Measurements from ENCODE around the gene SMAD2. TPM values are rescaled to one million over a fixed set of nuclear protein-coding genes. Genes with fewer than 3 reads are reported as not detected.
A peak's percentile ranks its signal among the peaks of the same experiment; 100 is the strongest.

The SMAD2 gene
- total RNA-seq, 1 experiment from 2014 or later = 121 TPM

DNA sequence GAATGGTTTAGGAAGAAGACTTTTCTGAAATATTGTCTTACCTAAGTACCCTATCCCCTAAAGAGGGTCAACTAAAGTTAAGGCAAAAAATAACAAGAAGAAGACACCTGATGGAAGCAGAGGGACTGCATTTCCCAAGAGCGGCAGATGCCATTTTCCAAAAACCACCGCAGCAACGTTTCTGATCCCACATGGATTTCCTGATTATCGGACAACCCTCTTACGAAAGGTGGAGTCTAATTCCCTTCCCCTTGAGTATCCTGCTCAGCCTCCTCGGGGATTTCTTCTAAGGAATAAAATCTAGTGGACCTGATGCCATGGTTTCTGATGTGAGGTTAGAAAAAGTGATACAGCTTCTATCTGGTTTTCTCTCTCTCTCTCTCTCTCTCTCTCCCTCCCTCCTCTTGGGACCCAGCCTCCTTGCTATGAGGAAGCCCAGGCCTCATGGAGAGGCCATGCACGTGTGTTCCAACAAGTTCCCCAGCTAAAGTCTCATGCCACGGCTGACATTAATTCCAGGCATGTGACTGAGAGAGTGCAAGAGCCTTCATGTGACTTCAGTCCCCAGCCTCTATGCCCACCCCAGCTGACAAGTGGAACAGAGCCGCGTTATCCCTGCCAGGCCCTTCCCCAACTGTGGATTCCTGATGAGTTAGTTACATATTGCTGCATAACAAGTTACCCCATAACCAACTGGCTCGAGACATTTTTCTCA, 150.3 kb downstream of the SMAD2 start:
- peaks cover 15% of the 10 kb centered on the region in 2 experiments for H3K9me3 Mint-ChIP-seq
- H3K4ac ChIP-seq (ENCODE audit: low read depth, low read length) = no peak overlapping the region
- TF ChIP-seq, protein P1, sequence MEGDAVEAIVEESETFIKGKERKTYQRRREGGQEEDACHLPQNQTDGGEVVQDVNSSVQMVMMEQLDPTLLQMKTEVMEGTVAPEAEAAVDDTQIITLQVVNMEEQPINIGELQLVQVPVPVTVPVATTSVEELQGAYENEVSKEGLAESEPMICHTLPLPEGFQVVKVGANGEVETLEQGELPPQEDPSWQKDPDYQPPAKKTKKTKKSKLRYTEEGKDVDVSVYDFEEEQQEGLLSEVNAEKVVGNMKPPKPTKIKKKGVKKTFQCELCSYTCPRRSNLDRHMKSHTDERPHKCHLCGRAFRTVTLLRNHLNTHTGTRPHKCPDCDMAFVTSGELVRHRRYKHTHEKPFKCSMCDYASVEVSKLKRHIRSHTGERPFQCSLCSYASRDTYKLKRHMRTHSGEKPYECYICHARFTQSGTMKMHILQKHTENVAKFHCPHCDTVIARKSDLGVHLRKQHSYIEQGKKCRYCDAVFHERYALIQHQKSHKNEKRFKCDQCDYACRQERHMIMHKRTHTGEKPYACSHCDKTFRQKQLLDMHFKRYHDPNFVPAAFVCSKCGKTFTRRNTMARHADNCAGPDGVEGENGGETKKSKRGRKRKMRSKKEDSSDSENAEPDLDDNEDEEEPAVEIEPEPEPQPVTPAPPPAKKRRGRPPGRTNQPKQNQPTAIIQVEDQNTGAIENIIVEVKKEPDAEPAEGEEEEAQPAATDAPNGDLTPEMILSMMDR (conservative IDR thresholded peaks at IDR 0.05) = no peak
- no peaks in the 10 kb centered on the region; the same call in none of the 2 replicates for H3K27me3 Mint-ChIP-seq (ENCODE audit: low read depth)
- H2AFZ ChIP-seq (ENCODE audit: low read length) = no peak overlapping the region
- H2BK20ac ChIP-seq (ENCODE audit: low read depth, low read length, poor library complexity, severe bottlenecking) = no peak overlapping the region
- no peak overlapping the region for H2AK5ac ChIP-seq (ENCODE audit: insufficient read length, low read length)
- no peak overlapping the region for H2BK15ac ChIP-seq (ENCODE audit: low read depth, low read length)
- H4K20me1 ChIP-seq (ENCODE audit: control insufficient read depth, insufficient read depth, insufficient read length) = no peaks in the 10 kb centered on the region
- H3K9me3 ChIP-seq (ENCODE audit: control insufficient read depth, low read depth, low read length) = no peaks in the 10 kb centered on the region
- H2BK5ac ChIP-seq (ENCODE audit: insufficient read length, low read length) = no peak overlapping the region
- no peak overlapping the region for H3K4me2 ChIP-seq (ENCODE audit: insufficient read depth, insufficient read length, low read length)
- DNase-seq = no peak
- no peaks in the 10 kb centered on the region for H3K79me2 ChIP-seq (ENCODE audit: insufficient read depth, low read length)
- no peaks in the 10 kb centered on the region for H3K4me1 ChIP-seq (ENCODE audit: insufficient read depth, low read length)
- no peak overlapping the region for H3K18ac ChIP-seq (ENCODE audit: insufficient read length, low read depth, low read length)
- H3K4me3 Mint-ChIP-seq = no peak overlapping the region
- no peaks in the 10 kb centered on the region for H3K4me1 Mint-ChIP-seq
- no peak overlapping the region for H3K23ac ChIP-seq (ENCODE audit: insufficient read length, low read depth, low read length)
- no peak overlapping the region for H3K14ac ChIP-seq (ENCODE audit: insufficient read depth, low read length)
- H3K27me3 ChIP-seq (ENCODE audit: insufficient read depth, low read length) = no peaks in the 10 kb centered on the region
- no peak overlapping the region for H3T11ph ChIP-seq (ENCODE audit: low read length)
- H4K5ac ChIP-seq (ENCODE audit: insufficient read length, low read depth, low read length) = no peak overlapping the region
- H3K23me2 ChIP-seq (ENCODE audit: insufficient read length, low read depth, low read length, poor library complexity, severe bottlenecking) = no peaks in the 10 kb centered on the region
- H4K8ac ChIP-seq (replicated peaks; ENCODE audit: insufficient read length, low read depth, low read length) = no peak overlapping the region
- H4K91ac ChIP-seq (ENCODE audit: insufficient read length, low read depth, low read length) = no peak overlapping the region
- H2BK120ac ChIP-seq (ENCODE audit: low read depth, low read length, poor library complexity, severe bottlenecking) = no peak overlapping the region
- H3K36me3 Mint-ChIP-seq (ENCODE audit: insufficient read depth in 1 of 3, low read depth in 3 of 3) = peaks cover under 1 to 13% (median 6%) of the 10 kb centered on the region in 3 experiments; a peak in 5 of 7 replicates
- peak overlapping the region in 1 of 3 experiments; percentile 74; a peak in 1 of 7 replicates for H3K27ac Mint-ChIP-seq
- no peak overlapping the region for H3K56ac ChIP-seq (ENCODE audit: insufficient read length, low read depth, low read length)
- H2BK12ac ChIP-seq (ENCODE audit: insufficient read length, low read depth, low read length) = no peak overlapping the region
- WGBS (ENCODE audit: extremely low coverage, insufficient read length, low lambda C conversion rate) = no CpG with 5 or more reads among the region's 11 CpGs
- no peaks in the 10 kb centered on the region for H3K79me1 ChIP-seq (ENCODE audit: insufficient read depth, low read depth, low read length, poor library complexity, severe bottlenecking)
- no peak overlapping the region for H3K27ac ChIP-seq (ENCODE audit: insufficient read length, low read depth, low read length)
- H3K9ac ChIP-seq (ENCODE audit: extremely low read depth, insufficient read length, low read length) = no peak overlapping the region

Data from H9 (cell line).